Gastrocnemius medialis (tissue), 4 donors: Measurements from ENCODE around the gene TIGAR. TPM values are rescaled to one million over a fixed set of nuclear protein-coding genes. Genes with fewer than 3 reads are reported as not detected.

Experiments used
- ATAC-seq, 2 donors: fragments of 150-250 bp; one replicate each; pipeline ENCODE4 v1.9.1; 2016
- DNase-seq, 2 donors: peaks; one replicate each; pipeline ENCODE4 v3.0.0-alpha.2; 2019
- H3K27ac ChIP-seq, 4 donors: fragments of 200-600 bp; sonication (generic); 1 replicate in 1 of 4; 2 replicates in 3 of 4; pipeline ENCODE4 v1.5.1; 2016 to 2018; ENCODE audit warnings: mild to moderate bottlenecking in 2 of 4, moderate library complexity in 1 of 4
- H3K27me3 ChIP-seq, 3 donors: fragments of 200-600 bp; sonication (generic) in 2 of 3; 1 replicate in 1 of 3; 2 replicates in 2 of 3; pipeline versions ENCODE4 v1.5.1 to v1.6.0; 2016 to 2019; ENCODE audit warnings: mild to moderate bottlenecking in 1 of 3, moderate library complexity in 1 of 3
- H3K36me3 ChIP-seq, 2 donors: fragments of 200-600 bp; sonication (generic) in 1 of 2; one replicate each; pipeline ENCODE4 v1.5.1; 2017 to 2018
- H3K4me1 ChIP-seq, 2 donors: fragments of 200-600 bp; sonication (generic) in 1 of 2; one replicate each; pipeline ENCODE4 v1.5.1; 2016 to 2017; ENCODE audit warnings: mild to moderate bottlenecking in 2 of 2
- H3K4me3 ChIP-seq, 4 donors: fragments of 200-600 bp; sonication (generic) in 3 of 4; 1 replicate in 1 of 4; 2 replicates in 3 of 4; pipeline ENCODE4 v1.5.1; 2016 to 2019; ENCODE audit warnings: mild to moderate bottlenecking in 2 of 4
- H3K9me3 ChIP-seq, 3 donors: fragments of 200-600 bp; sonication (generic) in 2 of 3; 1 replicate in 1 of 3; 2 replicates in 2 of 3; pipeline ENCODE4 v1.5.1; 2016 to 2019
- CTCF ChIP-seq, 5 experiments: fragments of 450-650 bp in 3 of 5; fragments of 200-600 bp in 2 of 5; sonication (generic) in 2 of 5; IDR thresholded peaks in 4 of 5; conservative IDR thresholded peaks in 1 of 5; 1 replicate in 4 of 5; 2 replicates in 1 of 5; pipeline ENCODE4 v1.5.1; 2016 to 2019; ENCODE audit warnings: antibody characterized with exemption in 5 of 5, mild to moderate bottlenecking in 3 of 5, moderate library complexity in 3 of 5
- POLR2A ChIP-seq, 2 donors: fragments of 450-650 bp; IDR thresholded peaks; one replicate each; pipeline ENCODE4 v1.6.1; 2017; ENCODE audit warnings: antibody characterized with exemption in 2 of 2, mild to moderate bottlenecking in 2 of 2, moderate library complexity in 2 of 2
- in situ Hi-C, 4 donors: fragments of 200-750 bp; cut with MboI; loops; one replicate each; pipeline versions ENCODE4 v1.15.0 to v1.8.0; 2017; ENCODE audit warnings: low sequenced_read_pairs in 4 of 4
- intact Hi-C: fragments of 100-400 bp; cut with DNase I; formaldehyde crosslinking; loops from one replicate; pipeline ENCODE4 v1.15.1; 2023; ENCODE audit warnings: low total_unique reads
- total RNA-seq, 4 donors: library from RNA; depleted of rRNA; stranded (reverse); fragments of >200 nt; gene quantifications; one replicate each; pipeline versions ENCODE4 v1.1.0 to v1.2.3, GENCODE V29; 2016

Gene TIGAR
- total RNA-seq, 4 donors from 2014 or later: 4.4 to 8.3 (median 6.7) TPM

DNA sequence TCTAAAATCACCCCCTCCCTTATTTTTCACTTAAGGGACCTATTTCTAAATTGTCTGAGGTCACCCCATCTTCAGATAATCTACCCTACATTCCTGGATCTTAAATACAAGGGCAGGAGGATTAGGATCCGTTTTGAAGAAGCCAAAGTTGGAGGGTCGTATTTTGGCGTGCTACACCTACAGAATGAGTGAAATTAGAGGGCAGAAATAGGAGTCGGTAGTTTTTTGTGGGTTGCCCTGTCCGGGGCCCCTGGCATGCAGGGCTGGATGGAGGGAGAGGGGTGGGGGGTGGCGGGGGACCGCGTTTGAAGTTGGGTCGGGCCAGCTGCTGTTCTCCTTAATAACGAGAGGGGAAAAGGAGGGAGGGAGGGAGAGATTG lies 47.8 kb upstream of the TIGAR start:
- intact Hi-C loops: loop anchor here (10.0 kb wide), 1 partner anchor 278 kb away; no protein-coding TSS in a partner anchor
- ATAC-seq (no peak), DNase-seq (no peak)
- in situ Hi-C loops: loop anchor here in 3 of 4 donors (10.0 kb wide), 3 partner anchors 158 to 378 kb away; no protein-coding TSS in a partner anchor
- peak overlapping the region; percentile 57 to 70 (median 62) for H3K4me3 ChIP-seq
- no peak for TF ChIP-seq POLR2A (IDR thresholded peaks at IDR 0.05)
- TF ChIP-seq CTCF (IDR thresholded peaks at IDR 0.05 in 4 of 5, conservative IDR thresholded peaks at IDR 0.05 in 1 of 5): no peak
- peaks cover 77 to 83% (median 82%) of the 10 kb centered on the region in 3 donors for H3K27me3 ChIP-seq
- H3K27ac ChIP-seq: no peak overlapping the region
- peaks cover 33 to 51% of the 10 kb centered on the region in 2 donors for H3K4me1 ChIP-seq
- no peaks in the 10 kb centered on the region for H3K36me3 ChIP-seq
- no peaks in the 10 kb centered on the region for H3K9me3 ChIP-seq

GRCh38 chr12:4273652-4274395 lies 47.2 kb upstream of the TIGAR start, which contains the start of gene CCND2:
CCND2 (plus strand) TSS chr12:4273762; CDS start chr12:4274041, 279 bp downstream.
- in situ Hi-C loops (loop anchor here in 3 of 4 donors (10.0 kb wide), 3 partner anchors 159 to 379 kb away; no protein-coding TSS in a partner anchor), intact Hi-C loops (loop anchor here (10.0 kb wide), 1 partner anchor 279 kb away; no protein-coding TSS in a partner anchor)
- Histone ChIP-seq H3K4me3 (peak within 1 kb of the TSS; percentile 57 to 70 (median 62)), H3K27ac (peak within 1 kb of the TSS; percentile 54 to 69 (median 62)), H3K27me3 (peaks cover 72 to 78% (median 76%) of the 10 kb centered on the region in 3 donors), H3K9me3 (no peaks in the 10 kb centered on the region), H3K4me1 (peaks cover 39 to 51% of the 10 kb centered on the region in 2 donors), H3K36me3 (no peaks in the 10 kb centered on the region)
- ATAC-seq (peak; percentile 37 to 55), DNase-seq (peak; percentile 68 to 70)
- no peak for TF ChIP-seq CTCF (IDR thresholded peaks at IDR 0.05 in 4 of 5, conservative IDR thresholded peaks at IDR 0.05 in 1 of 5)
- peak; percentile 50 to 78 for TF ChIP-seq POLR2A (IDR thresholded peaks at IDR 0.05)

DNA sequence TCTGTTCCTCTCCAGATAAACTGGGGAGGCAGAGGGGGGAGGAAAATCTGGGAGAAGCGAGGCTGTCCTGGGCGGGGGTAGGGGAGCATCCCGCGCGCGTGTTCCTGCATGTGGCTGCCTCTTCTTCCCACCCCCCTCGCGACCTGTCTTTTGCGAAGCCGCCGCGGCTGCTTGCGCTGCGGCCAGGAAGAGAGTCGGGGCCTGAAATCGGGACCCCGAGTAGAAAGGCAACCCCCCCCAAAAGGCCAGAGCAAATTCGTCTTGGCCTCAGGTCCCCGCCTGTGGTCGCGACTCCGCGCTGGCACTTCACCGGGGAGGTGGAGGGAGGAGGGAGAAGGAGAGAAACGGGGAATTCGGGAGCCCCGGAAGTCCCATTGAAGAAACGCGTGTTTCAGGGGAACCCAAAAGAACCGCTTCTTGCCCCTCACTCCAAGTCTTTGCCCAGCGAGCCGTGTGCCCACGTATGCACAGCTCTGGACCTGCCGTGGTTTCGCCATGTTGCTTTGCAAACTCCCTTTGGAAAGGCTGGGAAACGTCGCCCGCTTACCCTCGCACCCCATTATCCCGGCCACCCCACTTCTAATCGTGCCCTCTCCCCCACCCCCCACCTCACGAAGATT lies 46.5 kb upstream of the TIGAR start:
- DNase-seq (no peak), ATAC-seq (no peak)
- H3K4me1 ChIP-seq: peaks cover 39 to 48% of the 10 kb centered on the region in 2 donors
- in situ Hi-C loops: loop anchor here (5.0 to 10.0 kb wide), 5 partner anchors 160 to 392 kb away; no protein-coding TSS in a partner anchor
- H3K36me3 ChIP-seq: no peaks in the 10 kb centered on the region
- no peaks in the 10 kb centered on the region for H3K9me3 ChIP-seq
- TF ChIP-seq POLR2A (IDR thresholded peaks at IDR 0.05): no peak
- no peak for TF ChIP-seq CTCF (IDR thresholded peaks at IDR 0.05 in 4 of 5, conservative IDR thresholded peaks at IDR 0.05 in 1 of 5)
- H3K4me3 ChIP-seq: peak overlapping the region; percentile 57 to 70 (median 62)
- intact Hi-C loops: loop anchor here (5.0 to 10.0 kb wide), 4 partner anchors 237 to 972 kb away; partner anchors contain the start of gene PARP11
- peak overlapping the region; percentile 18 to 69 (median 62) for H3K27ac ChIP-seq
- peaks cover 68 to 73% (median 72%) of the 10 kb centered on the region in 3 donors for H3K27me3 ChIP-seq

DNA sequence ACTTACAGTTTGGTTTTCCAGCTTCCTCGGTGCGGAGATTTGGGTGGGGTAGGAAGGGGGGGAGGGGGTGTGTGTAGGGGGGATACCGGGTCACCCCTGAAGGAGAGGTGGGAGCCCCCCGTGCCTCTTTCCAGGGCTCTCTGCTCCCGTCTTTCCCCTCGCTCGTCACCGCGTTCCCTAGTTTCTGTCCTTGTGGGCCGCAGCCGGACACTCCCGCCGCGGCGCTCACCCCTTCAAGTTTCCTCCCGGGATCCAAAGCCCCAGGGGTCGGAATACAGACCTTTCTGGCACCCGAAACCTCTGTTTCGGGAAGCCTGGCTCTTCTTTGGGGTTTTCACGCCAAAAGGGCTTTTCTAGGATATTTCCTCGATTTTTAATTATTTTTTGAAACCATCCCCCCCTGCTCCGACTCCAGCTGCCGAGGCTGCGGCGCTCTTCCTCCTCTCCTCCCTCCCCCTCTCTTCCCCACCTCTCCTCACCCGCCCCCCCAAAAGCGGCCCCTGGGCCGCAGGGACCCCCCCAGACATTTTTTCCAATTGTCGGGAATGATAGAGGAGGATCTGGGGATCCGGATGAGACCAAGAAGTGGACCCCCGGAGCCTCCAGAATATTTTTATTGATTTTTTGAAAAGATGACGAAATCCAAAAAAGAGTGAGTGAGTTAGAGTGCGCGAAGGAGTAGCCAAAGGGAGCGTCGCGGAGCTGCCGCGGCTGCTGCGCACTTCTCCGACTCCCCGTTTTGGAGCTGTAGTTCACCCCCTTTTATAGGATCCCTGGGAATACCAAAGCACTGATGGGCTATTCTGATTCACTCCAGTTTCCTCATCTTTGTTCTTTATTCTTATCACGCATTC lies 45.8 kb upstream of the TIGAR start:
- Histone ChIP-seq H3K9me3 (no peaks in the 10 kb centered on the region), H3K27ac (peak overlapping the region; percentile 18 to 69 (median 62)), H3K4me1 (peaks cover 39 to 47% of the 10 kb centered on the region in 2 donors), H3K27me3 (peaks cover 64 to 68% (median 67%) of the 10 kb centered on the region in 3 donors), H3K4me3 (peak overlapping the region; percentile 57 to 70 (median 62)), H3K36me3 (no peaks in the 10 kb centered on the region)
- in situ Hi-C loops: loop anchor here (5.0 to 10.0 kb wide), 5 partner anchors 160 to 393 kb away; no protein-coding TSS in a partner anchor
- ATAC-seq: no peak
- no peak for DNase-seq
- TF ChIP-seq CTCF (IDR thresholded peaks at IDR 0.05 in 4 of 5, conservative IDR thresholded peaks at IDR 0.05 in 1 of 5) (no peak), POLR2A (IDR thresholded peaks at IDR 0.05) (no peak)
- intact Hi-C loops: loop anchor here (5.0 to 10.0 kb wide), 4 partner anchors 238 to 973 kb away; partner anchors contain the start of gene PARP11
